ENCODE data around the gene CBY3.

DNA sequence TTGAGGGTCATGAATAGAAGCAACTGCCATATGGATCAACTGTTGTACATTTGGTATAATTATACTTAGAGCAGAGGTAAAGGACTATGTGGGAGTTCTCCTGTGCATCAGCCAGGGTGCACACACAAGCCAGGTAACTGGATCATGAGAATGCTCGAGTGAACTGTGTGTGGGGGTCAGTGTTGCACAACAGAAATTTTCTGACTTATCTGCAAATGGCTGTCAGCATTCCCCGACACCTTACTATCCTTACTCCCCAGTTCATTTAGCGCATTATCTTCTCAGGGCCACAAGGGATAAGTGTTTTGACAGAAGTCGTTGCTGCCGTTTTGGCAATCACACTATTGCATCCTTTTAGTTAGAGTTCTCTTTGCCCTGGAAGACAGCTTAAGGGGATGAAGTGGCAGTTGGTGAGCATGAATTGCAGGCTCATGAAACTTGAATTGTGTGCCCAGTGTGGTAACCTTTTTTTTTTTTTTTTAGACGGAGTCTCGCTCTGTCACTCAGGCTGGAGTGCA lies 19.6 kb upstream of the CBY3 start:
- TF ChIP-seq, protein P1, sequence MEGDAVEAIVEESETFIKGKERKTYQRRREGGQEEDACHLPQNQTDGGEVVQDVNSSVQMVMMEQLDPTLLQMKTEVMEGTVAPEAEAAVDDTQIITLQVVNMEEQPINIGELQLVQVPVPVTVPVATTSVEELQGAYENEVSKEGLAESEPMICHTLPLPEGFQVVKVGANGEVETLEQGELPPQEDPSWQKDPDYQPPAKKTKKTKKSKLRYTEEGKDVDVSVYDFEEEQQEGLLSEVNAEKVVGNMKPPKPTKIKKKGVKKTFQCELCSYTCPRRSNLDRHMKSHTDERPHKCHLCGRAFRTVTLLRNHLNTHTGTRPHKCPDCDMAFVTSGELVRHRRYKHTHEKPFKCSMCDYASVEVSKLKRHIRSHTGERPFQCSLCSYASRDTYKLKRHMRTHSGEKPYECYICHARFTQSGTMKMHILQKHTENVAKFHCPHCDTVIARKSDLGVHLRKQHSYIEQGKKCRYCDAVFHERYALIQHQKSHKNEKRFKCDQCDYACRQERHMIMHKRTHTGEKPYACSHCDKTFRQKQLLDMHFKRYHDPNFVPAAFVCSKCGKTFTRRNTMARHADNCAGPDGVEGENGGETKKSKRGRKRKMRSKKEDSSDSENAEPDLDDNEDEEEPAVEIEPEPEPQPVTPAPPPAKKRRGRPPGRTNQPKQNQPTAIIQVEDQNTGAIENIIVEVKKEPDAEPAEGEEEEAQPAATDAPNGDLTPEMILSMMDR (optimal IDR thresholded peaks at IDR 0.05 in 1 of 3, IDR thresholded peaks at IDR 0.05 in 1 of 3, conservative IDR thresholded peaks at IDR 0.05 in 1 of 3; ENCODE audit: extremely low read depth in 1 of 3, insufficient read depth in 2 of 3, low read length in 3 of 3) = no peak
- TF ChIP-seq EZH2 (IDR thresholded peaks at IDR 0.05; ENCODE audit: low read length) = no peak
